Right lobe of liver (tissue), 6 donors: ENCODE results near the gene ACTN4. TPM values are rescaled to one million over a fixed set of nuclear protein-coding genes. Genes with fewer than 3 reads are reported as not detected.
A peak's percentile ranks its signal among the peaks of the same experiment; 100 is the strongest.

Source experiments
- ATAC-seq, 4 donors: fragments of 200-7000 bp; cut with Tn5 transposase; one replicate each; pipeline ENCODE4 v1.9.1; 2020; ENCODE audit warnings: mild to moderate bottlenecking in 4 of 4, moderate library complexity in 4 of 4
- DNase-seq, 3 donors: peaks; one replicate each; pipeline ENCODE4 v3.0.0-alpha.2; 2020
- H3K27ac ChIP-seq, 3 donors: fragments of 200-600 bp; one replicate each; pipeline ENCODE4 v1.8.0; 2022
- H3K27me3 ChIP-seq, 2 donors: fragments of 200-600 bp; one replicate each; pipeline ENCODE4 v1.8.0; 2022
- H3K36me3 ChIP-seq, 4 donors: fragments of 200-600 bp; sonication (generic) in 1 of 4; one replicate each; pipeline versions ENCODE4 v1.5.1 to v1.8.0; 2017 to 2022; ENCODE audit warnings: control low read depth in 1 of 4
- H3K4me1 ChIP-seq, 4 donors: fragments of 200-600 bp; sonication (generic) in 1 of 4; one replicate each; pipeline versions ENCODE4 v1.5.1 to v1.8.0; 2017 to 2022; ENCODE audit warnings: control low read depth in 1 of 4
- H3K4me3 ChIP-seq, 3 donors: fragments of 200-600 bp; one replicate each; pipeline ENCODE4 v1.8.0; 2022
- H3K9me3 ChIP-seq, 4 donors: fragments of 200-600 bp; sonication (generic) in 1 of 4; one replicate each; pipeline versions ENCODE4 v1.5.1 to v1.8.0; 2017 to 2022; ENCODE audit warnings: control low read depth in 1 of 4
- CTCF ChIP-seq, 4 donors: fragments of 200-600 bp in 3 of 4; fragments of 450-650 bp in 1 of 4; IDR thresholded peaks; one replicate each; pipeline versions ENCODE4 v1.5.1 to v1.8.0; 2016 to 2022; ENCODE audit warnings: antibody characterized with exemption in 4 of 4, mild to moderate bottlenecking in 2 of 4
- POLR2A ChIP-seq: fragments of 450-650 bp; IDR thresholded peaks from one replicate; pipeline ENCODE4 v1.6.1; 2017; ENCODE audit warnings: antibody characterized with exemption, mild to moderate bottlenecking
- WGBS: methylation state at CpG from one replicate; pipeline ENCODE4 v1.1.6; 2018; ENCODE audit warnings: low coverage, low lambda C conversion rate; ENCODE audit not compliant: insufficient coverage; ENCODE audit errors: missing lambda C conversion rate; 5-methylcytosine and 5-hydroxymethylcytosine counted together
- intact Hi-C, 2 donors: fragments of 100-400 bp; cut with DNase I; formaldehyde crosslinking; loops; one replicate each; pipeline versions ENCODE4 v1.11.2 to v1.14.1; 2022
- total RNA-seq, 6 experiments: library from RNA; depleted of rRNA in 2 of 6; stranded (reverse); fragments of >200 nt in 2 of 6; fragmentation: NEBNext Ultra II Directional in 3 of 6; extraction: Animal tissue kit (Norgen Biotek cat#: 25700) in 3 of 6; gene quantifications; one replicate each; pipeline versions ENCODE4 v1.1.0 to v1.2.4, GENCODE V29; 2016 to 2023
- donor health status: DM: no; HTN: yes; CAD: no.
- donor health status: DM: no; HTN: no; CAD: no.
- donor health status: DM: no; HTN: no; CAD: no.
- donor health status: DM: no; HTN: yes; CAD: no.
- donor health status: DM: no; HTN: yes; CAD: no.

Gene ACTN4
- total RNA-seq, 6 experiments from 2014 or later: 142 to 306 (median 201) TPM

- Histone ChIP-seq H3K27me3 (no peaks in the 10 kb centered on the region), H3K36me3 (no peaks in the 10 kb centered on the region), H3K27ac (no peak within 1 kb of the TSS), H3K4me1 (no peaks in the 10 kb centered on the region), H3K9me3 (no peaks in the 10 kb centered on the region), H3K4me3 (no peak within 1 kb of the TSS)
- no peak for DNase-seq
- intact Hi-C loops: no loop called here
- no peak for TF ChIP-seq POLR2A
- TF ChIP-seq CTCF (IDR thresholded peaks at IDR 0.05): no peak
- ATAC-seq: no peak
- WGBS: 88% methylated on average over 4 of the region's 14 CpGs
Observed at GRCh38 chr19:38773469-38774177, 126.2 kb downstream of the ACTN4 start, which contains the start of gene LGALS7. TSS of gene LGALS7 (minus strand) at chr19:38773517. CDS start at chr19:38773492, 25 bp downstream.

- ATAC-seq (no peak), DNase-seq (no peak)
- H3K4me3 ChIP-seq: no peak overlapping the region
- WGBS: 90% methylated on average over 6 of the region's 13 CpGs
- H3K36me3 ChIP-seq: no peaks in the 10 kb centered on the region
- no peaks in the 10 kb centered on the region for H3K27me3 ChIP-seq
- intact Hi-C loops: no loop called here
- no peaks in the 10 kb centered on the region for H3K9me3 ChIP-seq
- no peak overlapping the region for H3K27ac ChIP-seq
- TF ChIP-seq CTCF (IDR thresholded peaks at IDR 0.05) (no peak), POLR2A (no peak)
- no peaks in the 10 kb centered on the region for H3K4me1 ChIP-seq
Observed at GRCh38 chr19:38774181-38774950, 126.9 kb downstream of the ACTN4 start.

GRCh38 chr19:38778733-38779132, 131.3 kb downstream of the ACTN4 start:
- peak in 1 of 4 donors; percentile 27 for ATAC-seq
- Histone ChIP-seq H3K9me3 (no peaks in the 10 kb centered on the region), H3K36me3 (no peaks in the 10 kb centered on the region), H3K4me3 (no peak overlapping the region), H3K27ac (no peak overlapping the region), H3K27me3 (no peaks in the 10 kb centered on the region), H3K4me1 (no peaks in the 10 kb centered on the region)
- TF ChIP-seq POLR2A (no peak), CTCF (IDR thresholded peaks at IDR 0.05) (no peak)
- 54% methylated on average over 7 of the region's 7 CpGs for WGBS
- DNase-seq: peak in 1 of 3 donors; percentile 52
- intact Hi-C loops: no loop called here

- Histone ChIP-seq H3K4me3 (no peak overlapping the region), H3K9me3 (no peaks in the 10 kb centered on the region), H3K27ac (no peak overlapping the region), H3K27me3 (no peaks in the 10 kb centered on the region), H3K4me1 (peaks cover 0 to 6% (median 0%) of the 10 kb centered on the region in 4 donors), H3K36me3 (no peaks in the 10 kb centered on the region)
- DNase-seq (peak in 1 of 3 donors; percentile 5), ATAC-seq (no peak)
- no peak for TF ChIP-seq CTCF (IDR thresholded peaks at IDR 0.05)
- TF ChIP-seq POLR2A: no peak
- WGBS: 81% methylated on average over 6 of the region's 7 CpGs
- intact Hi-C loops: no loop called here
Observed at GRCh38 chr19:38780443-38780842, 133.0 kb downstream of the ACTN4 start.
